Gastroesophageal sphincter (tissue), 4 donors: ENCODE results near the gene PLEKHA1. TPM values are rescaled to one million over a fixed set of nuclear protein-coding genes. Genes with fewer than 3 reads are reported as not detected.

Experiments used
- ATAC-seq: fragments of 150-250 bp; one replicate; pipeline ENCODE4 v1.9.1; 2016; ENCODE audit warnings: mild to moderate bottlenecking, moderate library complexity
- H3K27ac ChIP-seq, 4 donors: fragments of 200-600 bp; sonication (generic) in 3 of 4; 1 replicate in 3 of 4; 2 replicates in 1 of 4; pipeline ENCODE4 v1.5.1; 2016 to 2019
- H3K27me3 ChIP-seq: fragments of 200-600 bp; sonication (generic); one replicate; pipeline ENCODE4 v1.5.1; 2019
- H3K36me3 ChIP-seq, 2 donors: fragments of 200-600 bp; sonication (generic); one replicate each; pipeline ENCODE4 v1.5.1; 2019; ENCODE audit warnings: control low read depth in 1 of 2
- H3K4me1 ChIP-seq, 3 donors: fragments of 200-600 bp; sonication (generic); 1 replicate in 2 of 3; 2 replicates in 1 of 3; pipeline ENCODE4 v1.5.1; 2016 to 2019; ENCODE audit warnings: control low read depth in 2 of 3
- H3K4me3 ChIP-seq, 2 donors: fragments of 200-600 bp; sonication (generic); one replicate each; pipeline ENCODE4 v1.5.1; 2019; ENCODE audit warnings: mild to moderate bottlenecking in 1 of 2, moderate library complexity in 1 of 2
- H3K9me3 ChIP-seq, 3 donors: fragments of 200-600 bp; sonication (generic); one replicate each; pipeline ENCODE4 v1.5.1; 2017 to 2019; ENCODE audit warnings: control low read depth in 2 of 3
- EP300 ChIP-seq: sonication (generic); formaldehyde crosslinking; IDR thresholded peaks from one replicate; pipeline ENCODE4 v1.6.1; 2017; ENCODE audit warnings: antibody characterized with exemption, mild to moderate bottlenecking
- POLR2A ChIP-seq, 2 donors: fragments of 450-650 bp; IDR thresholded peaks; one replicate each; pipeline ENCODE4 v1.6.1; 2017; ENCODE audit warnings: antibody characterized with exemption in 2 of 2, mild to moderate bottlenecking in 2 of 2, moderate library complexity in 1 of 2
- POLR2AphosphoS5 ChIP-seq: sonication (generic); formaldehyde crosslinking; IDR thresholded peaks from one replicate; pipeline ENCODE4 v1.6.1; 2017; ENCODE audit warnings: antibody characterized with exemption
- WGBS, 2 donors: methylation state at CpG; one replicate each; pipeline ENCODE4 v1.1.5; 2018; ENCODE audit warnings: low coverage in 1 of 2; 5-methylcytosine and 5-hydroxymethylcytosine counted together
- total RNA-seq, 4 donors: library from RNA; depleted of rRNA; stranded (reverse); fragments of >200 nt; gene quantifications; one replicate each; pipeline ENCODE4 v1.1.0, GENCODE V29; 2016
- TF ChIP-seq, protein P1 (sequence below), 4 experiments: fragments of 200-600 bp in 2 of 4; fragments of 450-650 bp in 2 of 4; sonication (generic) in 1 of 4; IDR thresholded peaks; one replicate each; pipeline ENCODE4 v1.5.1; 2017 to 2019; ENCODE audit warnings: antibody characterized with exemption in 4 of 4, mild to moderate bottlenecking in 2 of 4, moderate library complexity in 2 of 4

Gene PLEKHA1
- total RNA-seq, 4 donors from 2014 or later: 62.1 to 125 (median 93.8) TPM

- no peaks in the 10 kb centered on the region for H3K9me3 ChIP-seq
- H3K27me3 ChIP-seq: no peaks in the 10 kb centered on the region
- H3K4me1 ChIP-seq: peaks cover 0 to 48% (median 14%) of the 10 kb centered on the region in 3 donors
- no peak for ATAC-seq
- no peak for TF ChIP-seq POLR2AphosphoS5
- no peak for TF ChIP-seq EP300
- TF ChIP-seq, protein P1, sequence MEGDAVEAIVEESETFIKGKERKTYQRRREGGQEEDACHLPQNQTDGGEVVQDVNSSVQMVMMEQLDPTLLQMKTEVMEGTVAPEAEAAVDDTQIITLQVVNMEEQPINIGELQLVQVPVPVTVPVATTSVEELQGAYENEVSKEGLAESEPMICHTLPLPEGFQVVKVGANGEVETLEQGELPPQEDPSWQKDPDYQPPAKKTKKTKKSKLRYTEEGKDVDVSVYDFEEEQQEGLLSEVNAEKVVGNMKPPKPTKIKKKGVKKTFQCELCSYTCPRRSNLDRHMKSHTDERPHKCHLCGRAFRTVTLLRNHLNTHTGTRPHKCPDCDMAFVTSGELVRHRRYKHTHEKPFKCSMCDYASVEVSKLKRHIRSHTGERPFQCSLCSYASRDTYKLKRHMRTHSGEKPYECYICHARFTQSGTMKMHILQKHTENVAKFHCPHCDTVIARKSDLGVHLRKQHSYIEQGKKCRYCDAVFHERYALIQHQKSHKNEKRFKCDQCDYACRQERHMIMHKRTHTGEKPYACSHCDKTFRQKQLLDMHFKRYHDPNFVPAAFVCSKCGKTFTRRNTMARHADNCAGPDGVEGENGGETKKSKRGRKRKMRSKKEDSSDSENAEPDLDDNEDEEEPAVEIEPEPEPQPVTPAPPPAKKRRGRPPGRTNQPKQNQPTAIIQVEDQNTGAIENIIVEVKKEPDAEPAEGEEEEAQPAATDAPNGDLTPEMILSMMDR (IDR thresholded peaks at IDR 0.05): no peak
- TF ChIP-seq POLR2A (IDR thresholded peaks at IDR 0.05): no peak
- peak overlapping the region in 3 of 4 donors; percentile 89 to 93 (median 90) for H3K27ac ChIP-seq
- peak overlapping the region; percentile 54 to 85 for H3K4me3 ChIP-seq
- H3K36me3 ChIP-seq: peaks cover 0 to 14% of the 10 kb centered on the region in 2 donors
- 90% methylated on average over 7 of the region's 17 CpGs; no CpG with 5 or more reads in 1 of the 2 donors for WGBS, 2 donors
Measured at GRCh38 chr10:122463466-122464249, 89.2 kb downstream of the PLEKHA1 start.

DNA sequence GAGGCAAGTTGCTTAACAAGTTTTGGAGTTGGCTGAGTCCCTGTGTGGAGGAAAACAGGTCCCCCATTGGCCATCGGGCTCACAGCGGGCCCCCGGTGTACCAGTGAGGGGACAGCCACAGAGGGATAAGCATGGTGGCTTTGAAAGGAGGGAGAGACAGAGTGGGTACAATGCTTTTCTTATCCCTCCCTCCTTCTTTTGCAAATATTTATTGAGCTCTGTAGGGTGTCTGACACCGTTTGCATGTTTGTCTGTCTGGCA is 89.7 kb downstream of the PLEKHA1 start:
- Histone ChIP-seq H3K4me3 (no peak overlapping the region), H3K27me3 (no peaks in the 10 kb centered on the region), H3K4me1 (peaks cover 0 to 52% (median 15%) of the 10 kb centered on the region in 3 donors), H3K27ac (no peak overlapping the region), H3K9me3 (no peaks in the 10 kb centered on the region), H3K36me3 (peaks cover 0 to 14% of the 10 kb centered on the region in 2 donors)
- no peak for ATAC-seq
- TF ChIP-seq POLR2AphosphoS5 (no peak), EP300 (no peak)
- TF ChIP-seq, protein P1 (IDR thresholded peaks at IDR 0.05): no peak
- WGBS, 2 donors: 96% methylated on average over 4 of the region's 4 CpGs; no CpG with 5 or more reads in 1 of the 2 donors

DNA sequence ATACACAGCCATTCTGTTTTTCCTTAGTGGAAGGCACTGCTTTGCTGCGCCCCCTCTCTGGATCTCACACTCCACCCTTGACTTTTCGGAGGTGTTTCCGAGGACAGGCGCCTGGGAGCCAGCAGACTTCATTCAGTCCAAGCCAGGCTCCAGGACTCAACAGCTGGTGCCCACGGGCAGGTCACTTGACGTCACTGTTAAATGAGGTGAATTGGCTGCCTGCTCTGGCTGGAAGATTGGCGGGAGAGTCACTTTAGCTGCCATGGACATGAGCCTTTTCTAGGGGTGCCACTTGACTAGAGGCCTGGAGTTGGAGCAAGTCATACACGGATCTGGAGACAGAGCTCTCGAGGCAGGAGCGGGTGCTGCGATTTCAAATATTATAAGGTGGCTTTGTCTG is 90.1 kb downstream of the PLEKHA1 start:
- H3K4me3 ChIP-seq: no peak overlapping the region
- no peaks in the 10 kb centered on the region for H3K27me3 ChIP-seq
- H3K36me3 ChIP-seq: peaks cover 0 to 14% of the 10 kb centered on the region in 2 donors
- no peaks in the 10 kb centered on the region for H3K9me3 ChIP-seq
- TF ChIP-seq, protein P1 (IDR thresholded peaks at IDR 0.05): no peak
- TF ChIP-seq POLR2AphosphoS5 (no peak), POLR2A (IDR thresholded peaks at IDR 0.05) (no peak), EP300 (no peak)
- WGBS, 2 donors: 93% methylated on average over 5 of the region's 11 CpGs; no CpG with 5 or more reads in 1 of the 2 donors
- H3K4me1 ChIP-seq: peaks cover 0 to 56% (median 19%) of the 10 kb centered on the region in 3 donors
- H3K27ac ChIP-seq: no peak overlapping the region
- no peak for ATAC-seq

- Histone ChIP-seq H3K9me3 (no peaks in the 10 kb centered on the region), H3K4me1 (peaks cover 0 to 57% (median 17%) of the 10 kb centered on the region in 3 donors), H3K27ac (no peak overlapping the region), H3K4me3 (no peak overlapping the region), H3K27me3 (no peaks in the 10 kb centered on the region), H3K36me3 (peaks cover 0 to 14% of the 10 kb centered on the region in 2 donors)
- ATAC-seq: no peak
- TF ChIP-seq, protein P1 (IDR thresholded peaks at IDR 0.05): no peak
- TF ChIP-seq POLR2AphosphoS5 (no peak), EP300 (no peak), POLR2A (IDR thresholded peaks at IDR 0.05) (no peak)
- 54 to 68% methylated on average over 3 to 5 of the region's 6 CpGs for whole genome bisulfite sequencing, 2 donors
Measured at GRCh38 chr10:122465401-122466040, 91.0 kb downstream of the PLEKHA1 start.
